Stimulated activated naive B cell treated with anti-CD40 and anti-IgM and Interleukin-4, amounts not matched to agents 10 μg/mL and 1 μg/mL and 100 μg/mL, for 72 hours (primary cell): ENCODE results near the gene CYP2R1.
"Not testable (repeated sequence)": the region's sequence is repeated elsewhere in the genome, so short reads cannot be mapped to it uniquely, and the experiment has no call there.

ENCODE experiments used
- ATAC-seq, 2 donors: fragments of 150-1000 bp; cut with Tn5 transposase; replicated peaks; 2 replicates each; pipeline ENCODE4 v1.10.0; 2021; ENCODE audit warnings: moderate library complexity in 1 of 2
- DNase-seq: peaks from one replicate; pipeline ENCODE4 v3.0.0; 2021
- H3K27ac Mint-ChIP-seq: one replicate; pipeline ENCODE4 v1.8.0; 2022; ENCODE audit warnings: mild to moderate bottlenecking, mixed read lengths
- H3K27me3 Mint-ChIP-seq, 2 donors: one replicate each; pipeline ENCODE4 v1.8.0; 2022; ENCODE audit warnings: mixed read lengths in 2 of 2
- H3K36me3 Mint-ChIP-seq, 2 donors: one replicate each; pipeline ENCODE4 v1.8.0; 2022; ENCODE audit warnings: mixed read lengths in 2 of 2, mild to moderate bottlenecking in 1 of 2
- H3K4me1 Mint-ChIP-seq, 2 donors: one replicate each; pipeline ENCODE4 v1.8.0; 2022; ENCODE audit warnings: mixed read lengths in 2 of 2, mild to moderate bottlenecking in 1 of 2
- H3K4me3 Mint-ChIP-seq, 2 donors: one replicate each; pipeline ENCODE4 v1.8.0; 2022; ENCODE audit warnings: mild to moderate bottlenecking in 2 of 2, mixed read lengths in 2 of 2, moderate library complexity in 1 of 2
- H3K9me3 Mint-ChIP-seq, 2 donors: one replicate each; pipeline ENCODE4 v1.8.0; 2022; ENCODE audit warnings: mixed read lengths in 2 of 2, mild to moderate bottlenecking in 1 of 2

Gene CYP2R1

GRCh38 chr11:14881576-14882193 lies 10.3 kb downstream of the CYP2R1 start:
- ATAC-seq (no peak), DNase-seq (no peak)
- H3K27ac Mint-ChIP-seq = no peak overlapping the region
- H3K27me3 Mint-ChIP-seq = no peaks in the 10 kb centered on the region
- no peak overlapping the region for H3K4me3 Mint-ChIP-seq
- H3K36me3 Mint-ChIP-seq = peaks cover 9 to 24% of the 10 kb centered on the region in 2 donors
- H3K4me1 Mint-ChIP-seq = peaks cover 17 to 34% of the 10 kb centered on the region in 2 donors
- H3K9me3 Mint-ChIP-seq = peaks cover 0 to 1% of the 10 kb centered on the region in 2 donors

- no peak overlapping the region for H3K4me3 Mint-ChIP-seq
- no peaks in the 10 kb centered on the region for H3K27me3 Mint-ChIP-seq
- DNase-seq (no peak), ATAC-seq (no peak)
- peaks cover 3 to 13% of the 10 kb centered on the region in 2 donors for H3K4me1 Mint-ChIP-seq
- no peaks in the 10 kb centered on the region for H3K9me3 Mint-ChIP-seq
- H3K27ac Mint-ChIP-seq = no peak overlapping the region
- H3K36me3 Mint-ChIP-seq = peaks cover 7 to 17% of the 10 kb centered on the region in 2 donors
Measured at GRCh38 chr11:14875163-14875562, 16.9 kb downstream of the CYP2R1 start.

GRCh38 chr11:14873632-14874031 lies 18.4 kb downstream of the CYP2R1 start:
- H3K4me1 Mint-ChIP-seq = peaks cover 3 to 12% of the 10 kb centered on the region in 2 donors
- H3K9me3 Mint-ChIP-seq = no peaks in the 10 kb centered on the region
- DNase-seq (no peak), ATAC-seq (no peak)
- no peak overlapping the region for H3K4me3 Mint-ChIP-seq
- H3K27ac Mint-ChIP-seq = no peak overlapping the region
- no peaks in the 10 kb centered on the region for H3K27me3 Mint-ChIP-seq
- peaks cover 7 to 17% of the 10 kb centered on the region in 2 donors for H3K36me3 Mint-ChIP-seq

DNA sequence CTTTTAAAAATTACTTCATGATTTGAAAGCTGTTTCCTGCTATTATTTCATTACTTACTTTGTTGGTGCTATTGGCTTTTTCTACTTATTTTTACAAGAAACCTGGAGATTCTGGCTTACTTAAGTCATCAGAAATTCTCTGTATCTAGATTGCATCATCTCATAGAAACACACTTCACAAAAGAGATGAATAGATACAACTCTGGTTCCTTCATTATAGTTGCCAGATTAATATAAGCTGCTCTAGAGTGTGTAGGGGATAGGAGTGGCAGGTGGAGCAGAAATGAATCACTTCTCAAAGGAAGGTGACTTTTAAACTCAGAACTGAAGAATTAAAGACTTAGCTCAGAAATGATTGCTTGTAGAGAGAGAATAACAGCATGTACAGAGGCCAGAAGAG lies 20.0 kb downstream of the CYP2R1 start:
- Mint-ChIP-seq H3K36me3 (peaks cover 4 to 6% of the 10 kb centered on the region in 2 donors), H3K4me3 (no peak overlapping the region), H3K9me3 (no peaks in the 10 kb centered on the region), H3K27ac (no peak overlapping the region), H3K4me1 (no peaks in the 10 kb centered on the region), H3K27me3 (no peaks in the 10 kb centered on the region)
- ATAC-seq (no peak), DNase-seq (no peak)

DNA sequence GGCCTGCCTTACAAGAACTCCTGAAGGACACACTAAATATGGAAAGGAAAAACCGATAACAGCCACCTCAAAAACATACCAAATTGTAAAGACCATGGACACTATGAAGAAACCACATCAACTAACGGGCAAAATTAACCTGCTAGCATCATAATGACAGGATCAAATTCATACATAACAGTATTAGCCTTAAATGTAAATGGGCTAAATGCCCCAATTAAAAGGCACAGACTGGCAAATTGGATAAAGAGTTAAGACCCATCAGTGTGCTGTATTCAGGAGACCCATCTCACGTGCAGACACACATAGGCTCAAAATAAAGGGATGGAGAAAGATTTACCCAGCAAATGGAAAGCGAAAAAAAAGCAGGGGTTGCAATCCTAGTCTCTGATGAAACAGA lies 28.3 kb downstream of the CYP2R1 start:
- not testable (repeated sequence) for H3K27ac Mint-ChIP-seq, DNase-seq, H3K4me3 Mint-ChIP-seq, ATAC-seq, H3K27me3 Mint-ChIP-seq, H3K4me1 Mint-ChIP-seq
- peaks cover 18 to 20% of the 10 kb centered on the region in 2 donors for H3K36me3 Mint-ChIP-seq
- H3K9me3 Mint-ChIP-seq = peaks cover 16 to 18% of the 10 kb centered on the region in 2 donors

GRCh38 chr11:14861680-14862079 lies 30.4 kb downstream of the CYP2R1 start:
- Mint-ChIP-seq H3K4me3 (no peak overlapping the region), H3K36me3 (peaks cover 18% of the 10 kb centered on the region in 2 donors)

DNA sequence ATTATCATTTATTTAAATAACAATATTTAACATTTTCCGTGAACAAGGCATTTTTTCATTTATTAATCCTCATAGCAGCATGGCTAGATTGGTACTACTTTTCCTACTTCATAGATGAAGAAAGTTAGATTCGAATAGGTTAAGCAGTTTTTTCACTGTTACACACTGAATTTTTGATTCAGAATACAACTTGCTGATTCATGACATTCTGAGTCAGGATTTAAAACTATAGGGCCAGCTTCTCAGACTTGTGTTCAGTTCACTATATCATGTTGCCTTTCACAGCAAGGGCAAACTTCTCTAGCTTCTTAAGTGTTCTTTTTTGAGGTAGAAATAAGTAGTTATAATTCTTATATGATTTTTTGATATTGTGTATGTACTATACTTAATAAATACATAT lies 31.5 kb downstream of the CYP2R1 start:
- no peak for DNase-seq
- Mint-ChIP-seq H3K27ac (no peak overlapping the region), H3K9me3 (peaks cover 18 to 19% of the 10 kb centered on the region in 2 donors), H3K4me1 (no peaks in the 10 kb centered on the region), H3K36me3 (peaks cover 18 to 23% of the 10 kb centered on the region in 2 donors), H3K27me3 (peaks cover 0 to 4% of the 10 kb centered on the region in 2 donors), H3K4me3 (no peak overlapping the region)
- no peak for ATAC-seq

More at GRCh38 chr11:14861680-14862079, 30.4 kb downstream of the CYP2R1 start:
- DNase-seq = no peak
- no peak overlapping the region for H3K27ac Mint-ChIP-seq
- ATAC-seq = no peak
- H3K27me3 Mint-ChIP-seq = peaks cover 0 to 4% of the 10 kb centered on the region in 2 donors
- peaks cover 16 to 18% of the 10 kb centered on the region in 2 donors for H3K9me3 Mint-ChIP-seq
- H3K4me1 Mint-ChIP-seq = no peaks in the 10 kb centered on the region

GRCh38 chr11:14858404-14858803 lies 33.6 kb downstream of the CYP2R1 start:
- no peaks in the 10 kb centered on the region for H3K27me3 Mint-ChIP-seq
- DNase-seq = no peak
- ATAC-seq = no peak
- no peak overlapping the region for H3K4me3 Mint-ChIP-seq
- no peaks in the 10 kb centered on the region for H3K4me1 Mint-ChIP-seq
- peaks cover 6 to 11% of the 10 kb centered on the region in 2 donors for H3K36me3 Mint-ChIP-seq
- peaks cover 5 to 9% of the 10 kb centered on the region in 2 donors for H3K9me3 Mint-ChIP-seq
- no peak overlapping the region for H3K27ac Mint-ChIP-seq

DNA sequence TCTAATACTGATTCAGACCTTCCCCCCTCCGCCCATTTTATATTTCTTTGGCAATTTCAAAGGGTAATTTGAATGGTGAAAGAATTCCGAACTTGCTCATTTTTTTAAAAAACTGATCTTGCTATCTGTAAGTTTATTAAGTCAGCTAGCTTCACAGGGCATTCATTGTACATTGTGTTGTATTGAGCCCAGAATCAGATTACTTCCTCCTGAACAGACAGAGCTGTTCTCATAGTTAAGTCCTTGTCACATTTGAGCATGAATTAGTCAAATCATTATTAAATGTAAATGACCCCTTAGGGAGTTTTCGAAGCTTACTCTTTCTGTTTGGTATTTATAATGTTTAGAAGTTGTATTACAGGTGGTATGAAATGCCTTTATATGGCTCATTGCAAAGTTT lies 34.4 kb downstream of the CYP2R1 start:
- Mint-ChIP-seq H3K27ac (no peak overlapping the region), H3K36me3 (peaks cover 0 to 5% of the 10 kb centered on the region in 2 donors), H3K27me3 (no peaks in the 10 kb centered on the region), H3K9me3 (peaks cover 0 to 4% of the 10 kb centered on the region in 2 donors), H3K4me3 (no peak overlapping the region), H3K4me1 (no peaks in the 10 kb centered on the region)
- ATAC-seq (no peak), DNase-seq (no peak)

DNA sequence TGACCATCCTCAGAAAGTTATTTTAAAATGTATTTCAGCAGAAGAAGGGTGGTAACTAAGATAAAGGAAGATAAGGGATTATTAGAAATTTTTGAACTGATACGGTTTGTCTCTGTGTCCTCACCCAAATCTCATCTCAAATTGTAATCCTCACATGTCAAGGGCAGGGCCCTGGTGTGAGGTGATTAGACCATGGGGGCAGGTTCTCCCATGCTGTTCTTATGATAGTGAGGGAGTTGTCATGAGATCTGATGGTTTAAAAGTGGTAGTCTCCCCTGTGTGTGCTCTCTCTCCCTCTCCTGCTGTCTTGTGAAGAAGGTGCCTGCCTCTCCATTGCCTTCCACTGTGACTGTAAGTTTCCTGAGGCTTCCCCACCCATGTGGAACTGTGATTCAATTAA lies 36.1 kb downstream of the CYP2R1 start:
- Mint-ChIP-seq H3K9me3 (peaks cover 0 to 4% of the 10 kb centered on the region in 2 donors), H3K4me3 (no peak overlapping the region), H3K27me3 (no peaks in the 10 kb centered on the region), H3K4me1 (peaks cover 4 to 5% of the 10 kb centered on the region in 2 donors), H3K36me3 (peaks cover 0 to 5% of the 10 kb centered on the region in 2 donors), H3K27ac (no peak overlapping the region)
- ATAC-seq (no peak), DNase-seq (no peak)

- ATAC-seq (no peak), DNase-seq (no peak)
- H3K27me3 Mint-ChIP-seq = no peaks in the 10 kb centered on the region
- H3K27ac Mint-ChIP-seq = no peak overlapping the region
- H3K36me3 Mint-ChIP-seq = peaks cover 0 to 5% of the 10 kb centered on the region in 2 donors
- no peak overlapping the region for H3K4me3 Mint-ChIP-seq
- H3K9me3 Mint-ChIP-seq = peaks cover 0 to 4% of the 10 kb centered on the region in 2 donors
- H3K4me1 Mint-ChIP-seq = peaks cover 5 to 8% of the 10 kb centered on the region in 2 donors
Measured at GRCh38 chr11:14854057-14854456, 38.0 kb downstream of the CYP2R1 start.

DNA sequence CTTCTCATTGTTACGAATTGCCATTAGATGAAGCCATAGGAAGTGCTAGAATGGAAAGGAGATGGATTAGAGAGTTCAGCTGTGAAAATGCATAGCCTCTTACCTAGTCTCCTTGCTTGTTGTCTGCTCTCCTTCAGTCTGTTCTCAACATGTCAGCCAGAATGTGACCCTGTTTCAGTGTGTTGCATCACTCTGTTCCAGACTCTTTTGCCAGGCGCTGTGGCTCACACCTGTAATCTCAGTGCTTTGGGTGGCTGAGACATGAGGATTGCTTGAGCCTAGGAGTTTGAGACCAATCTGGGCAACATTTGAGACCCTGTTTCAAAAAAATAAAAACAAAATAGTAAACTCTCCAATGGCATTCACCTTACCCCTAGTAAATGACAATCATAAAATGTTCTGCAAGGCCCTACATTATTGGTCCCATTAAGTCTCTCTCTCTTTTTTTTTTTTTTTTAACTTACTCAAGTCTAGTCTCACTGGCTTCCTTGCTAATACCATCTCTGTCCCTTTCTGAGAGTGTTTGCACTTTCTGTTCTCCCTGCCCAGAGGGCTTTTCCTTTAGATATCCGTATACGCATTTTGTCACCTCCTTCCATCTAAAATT lies 39.4 kb downstream of the CYP2R1 start:
- ATAC-seq = no peak
- H3K4me1 Mint-ChIP-seq = peaks cover 5 to 8% of the 10 kb centered on the region in 2 donors
- H3K27ac Mint-ChIP-seq = no peak overlapping the region
- DNase-seq = no peak
- H3K36me3 Mint-ChIP-seq = peaks cover 0 to 5% of the 10 kb centered on the region in 2 donors
- no peaks in the 10 kb centered on the region for H3K27me3 Mint-ChIP-seq
- H3K4me3 Mint-ChIP-seq = no peak overlapping the region
- H3K9me3 Mint-ChIP-seq = peaks cover 0 to 4% of the 10 kb centered on the region in 2 donors

DNA sequence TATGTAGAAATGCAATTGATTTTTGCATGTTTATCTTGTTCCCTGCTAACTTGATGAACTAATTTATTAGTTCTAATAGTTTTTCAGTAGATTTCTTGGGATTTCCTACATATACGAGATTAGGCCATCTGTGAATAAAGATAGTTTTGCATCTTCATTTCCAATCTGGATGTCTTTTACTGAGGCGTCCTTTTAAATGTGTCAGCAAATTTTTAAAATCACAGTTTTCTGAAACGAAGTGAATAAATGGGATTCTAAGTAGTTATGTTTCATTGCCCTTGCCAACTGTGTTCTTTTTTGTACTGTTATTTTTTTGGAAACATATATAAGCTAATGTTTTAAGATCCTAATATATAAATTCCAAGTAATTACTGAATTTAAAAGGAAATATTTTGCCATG lies 50.0 kb downstream of the CYP2R1 start:
- ATAC-seq (no peak), DNase-seq (no peak)
- peaks cover 0 to 8% of the 10 kb centered on the region in 2 donors for H3K27me3 Mint-ChIP-seq
- peaks cover 0 to 6% of the 10 kb centered on the region in 2 donors for H3K9me3 Mint-ChIP-seq
- H3K36me3 Mint-ChIP-seq = peaks cover 4 to 11% of the 10 kb centered on the region in 2 donors
- no peak overlapping the region for H3K27ac Mint-ChIP-seq
- H3K4me3 Mint-ChIP-seq = no peak overlapping the region
- H3K4me1 Mint-ChIP-seq = no peaks in the 10 kb centered on the region

GRCh38 chr11:14835496-14836492 lies 56.2 kb downstream of the CYP2R1 start:
- peaks cover 0 to 2% of the 10 kb centered on the region in 2 donors for H3K4me1 Mint-ChIP-seq
- H3K4me3 Mint-ChIP-seq = no peak overlapping the region
- peaks cover 0 to 8% of the 10 kb centered on the region in 2 donors for H3K27me3 Mint-ChIP-seq
- H3K9me3 Mint-ChIP-seq = no peaks in the 10 kb centered on the region
- H3K27ac Mint-ChIP-seq = no peak overlapping the region
- peaks cover 4% of the 10 kb centered on the region in 2 donors for H3K36me3 Mint-ChIP-seq
- no peak for DNase-seq
- ATAC-seq = no peak
